A549 (cell line): ENCODE data around the gene NDUFB5.

Experiments
- CTCF ChIP-seq: fragments of >200 bp; sonication (Bioruptor Twin); formaldehyde crosslinking; IDR thresholded peaks from 3 replicates; pipeline ENCODE4 v1.5.1; 2016
- MAX ChIP-seq: IDR thresholded peaks from 2 replicates; pipeline ENCODE4 v1.6.1; 2012
- POLR2A ChIP-seq: IDR thresholded peaks from 2 replicates; pipeline ENCODE4 v1.6.1; 2012; ENCODE audit warnings: mild to moderate bottlenecking, low read length
- RAD21 ChIP-seq, 2 experiments: fragments of >200 bp in 1 of 2; sonication (Bioruptor Twin) in 1 of 2; formaldehyde crosslinking in 1 of 2; IDR thresholded peaks in 1 of 2; conservative IDR thresholded peaks in 1 of 2; 2 replicates in 1 of 2; 3 replicates in 1 of 2; pipeline ENCODE4 v1.6.1; 2012 to 2018; ENCODE audit warnings: inconsistent platforms in 1 of 2
- RCOR1 ChIP-seq: fragments of 150-350 bp; IDR thresholded peaks from 2 replicates; pipeline ENCODE4 v1.6.1; 2014; ENCODE audit warnings: antibody characterized with exemption, low read length, low read depth

GRCh38 chr3:179565496-179565895 lies 39.1 kb upstream of the NDUFB5 start:
- TF ChIP-seq RCOR1 (no peak), RAD21 (conservative IDR thresholded peaks at IDR 0.05 in 1 of 2, IDR thresholded peaks at IDR 0.05 in 1 of 2) (no peak), MAX (no peak), CTCF (no peak), POLR2A (no peak)
